Measurements from ENCODE around the gene CTBP2.

CTBP2 gene

GRCh38 chr10:125011926-125012705 is 148.2 kb downstream of the CTBP2 start:
- DNase-seq (ENCODE audit: low read depth in 4 of 4, low spot score in 1 of 4): no peak

GRCh38 chr10:125011171-125011925 is 149.0 kb downstream of the CTBP2 start:
- DNase-seq (ENCODE audit: low read depth in 4 of 4, low spot score in 1 of 4): no peak

- no peak for DNase-seq (ENCODE audit: low read depth in 4 of 4, low spot score in 1 of 4)
These were observed 150.0 kb downstream of the CTBP2 start for GRCh38 chr10:125010362-125010761.

GRCh38 chr10:125009661-125010161 is 150.7 kb downstream of the CTBP2 start:
- DNase-seq (ENCODE audit: low read depth in 4 of 4, low spot score in 1 of 4): no peak

- no peak for DNase-seq (ENCODE audit: low read depth in 4 of 4, low spot score in 1 of 4)
These were observed 151.4 kb downstream of the CTBP2 start for GRCh38 chr10:125008689-125009638.

GRCh38 chr10:125007436-125007835 is 152.9 kb downstream of the CTBP2 start:
- DNase-seq (ENCODE audit: low read depth in 4 of 4, low spot score in 1 of 4): no peak

GRCh38 chr10:125006921-125007426 is 153.4 kb downstream of the CTBP2 start:
- no peak for DNase-seq (ENCODE audit: low read depth in 4 of 4, low spot score in 1 of 4)

- DNase-seq (ENCODE audit: low read depth in 4 of 4, low spot score in 1 of 4): no peak
These were observed 154.1 kb downstream of the CTBP2 start for GRCh38 chr10:125006188-125006680.

- no peak for DNase-seq (ENCODE audit: low read depth in 4 of 4, low spot score in 1 of 4)
These were observed 154.8 kb downstream of the CTBP2 start for GRCh38 chr10:125005312-125006187.

GRCh38 chr10:125004571-125005311 is 155.6 kb downstream of the CTBP2 start:
- no peak for DNase-seq (ENCODE audit: low read depth in 4 of 4, low spot score in 1 of 4)

GRCh38 chr10:125003901-125004467 is 156.4 kb downstream of the CTBP2 start:
- DNase-seq (ENCODE audit: low read depth in 4 of 4, low spot score in 1 of 4): no peak

GRCh38 chr10:125003146-125003900 is 157.0 kb downstream of the CTBP2 start:
- no peak for DNase-seq (ENCODE audit: low read depth in 4 of 4, low spot score in 1 of 4)

GRCh38 chr10:125002423-125003145 is 157.8 kb downstream of the CTBP2 start:
- DNase-seq (ENCODE audit: low read depth in 4 of 4, low spot score in 1 of 4): no peak

- no peak for DNase-seq (ENCODE audit: low read depth in 4 of 4, low spot score in 1 of 4)
These were observed 158.3 kb downstream of the CTBP2 start for GRCh38 chr10:125002047-125002422.

- DNase-seq (ENCODE audit: low read depth in 4 of 4, low spot score in 1 of 4): no peak
These were observed 158.9 kb downstream of the CTBP2 start for GRCh38 chr10:125001313-125002046.
